IMR-90 (cell line): Measurements from ENCODE around the gene ING5. TPM values are rescaled to one million over a fixed set of nuclear protein-coding genes. Genes with fewer than 3 reads are reported as not detected.

Source experiments
- ATAC-seq: fragments of 200-7000 bp; cut with Tn5 transposase; 2 replicates; pipeline ENCODE4 v1.9.1; 2020; ENCODE audit warnings: low read depth, mild to moderate bottlenecking, moderate library complexity
- BruUV-seq: library from RNA; stranded (reverse); fragments of 400-500 nt; replicated peaks from 2 replicates; lab custom pipeline; 2021; lab: Mats Ljungman, UMichigan
- CTCF ChIA-PET: fragments of 300-600 bp; formaldehyde crosslinking; extraction: SDS; loops from one replicate; lab custom pipeline; 2021; ENCODE audit warnings: antibody characterized with exemption; lab: Yijun Ruan, JAX
- POLR2A ChIA-PET: fragments of 300-600 bp; sonication (Branson Sonifier 250); formaldehyde crosslinking; loops from one replicate; lab custom pipeline; 2022; ENCODE audit warnings: antibody characterized with exemption; ENCODE audit not compliant: unreplicated experiment; lab: Charles Lee
- DNase-seq: peaks from one replicate; pipeline ENCODE4 v3.0.0; 2013
- H2AFZ ChIP-seq: replicated peaks from 2 replicates; pipeline ENCODE3; 2013; ENCODE audit warnings: low read length, mild to moderate bottlenecking; ENCODE audit not compliant: poor library complexity
- H2AK5ac ChIP-seq: 2 replicates; pipeline ENCODE4 v1.6.1; 2013; ENCODE audit warnings: low read depth, low read length, inconsistent platforms
- H2AK9ac ChIP-seq: replicated peaks from 2 replicates; pipeline ENCODE3; 2013; ENCODE audit warnings: mild to moderate bottlenecking, low read depth, low read length, moderate library complexity; ENCODE audit not compliant: poor library complexity
- H2BK120ac ChIP-seq: 2 replicates; pipeline ENCODE4 v1.6.1; 2013; ENCODE audit warnings: low read depth, low read length, inconsistent platforms
- H2BK15ac ChIP-seq: 3 replicates; pipeline ENCODE4 v1.6.1; 2013; ENCODE audit warnings: low read depth, low read length, inconsistent platforms
- H2BK20ac ChIP-seq: 2 replicates; pipeline ENCODE4 v1.6.1; 2013; ENCODE audit warnings: low read depth, mild to moderate bottlenecking, inconsistent platforms, low read length, moderate library complexity
- H2BK5ac ChIP-seq: 2 replicates; pipeline ENCODE4 v1.6.1; 2013; ENCODE audit warnings: mild to moderate bottlenecking, low read depth, low read length, inconsistent platforms; ENCODE audit not compliant: poor library complexity, severe bottlenecking
- H3K14ac ChIP-seq: replicated peaks from 2 replicates; pipeline ENCODE4 v1.6.1; 2013; ENCODE audit warnings: low read depth, low read length, inconsistent platforms
- H3K18ac ChIP-seq: 2 replicates; pipeline ENCODE4 v1.6.1; 2013; ENCODE audit warnings: low read depth, low read length, control low read depth
- H3K23ac ChIP-seq: 2 replicates; pipeline ENCODE4 v1.6.1; 2013; ENCODE audit warnings: low read depth, low read length, inconsistent platforms
- H3K27ac ChIP-seq: 2 replicates; pipeline ENCODE4 v1.5.1; 2013; ENCODE audit warnings: mild to moderate bottlenecking, control low read depth, low read length; ENCODE audit not compliant: insufficient read depth
- H3K27me3 ChIP-seq: 2 replicates; pipeline ENCODE4 v1.6.1; 2013; ENCODE audit warnings: low read length; ENCODE audit not compliant: control insufficient read depth, insufficient read depth
- H3K36me3 ChIP-seq: 2 replicates; pipeline ENCODE4 v1.6.1; 2013; ENCODE audit warnings: low read length, mixed read lengths; ENCODE audit not compliant: control insufficient read depth, insufficient read depth
- H3K4ac ChIP-seq: 2 replicates; pipeline ENCODE4 v1.6.1; 2013; ENCODE audit warnings: low read depth, low read length, inconsistent platforms
- H3K4me1 ChIP-seq: 2 replicates; pipeline ENCODE4 v1.6.1; 2013; ENCODE audit warnings: low read length, mixed read lengths; ENCODE audit not compliant: control insufficient read depth, insufficient read depth
- H3K4me2 ChIP-seq: 2 replicates; pipeline ENCODE4 v1.6.1; 2013; ENCODE audit warnings: low read depth, mild to moderate bottlenecking, control low read depth, low read length, moderate library complexity
- H3K4me3 ChIP-seq: 2 replicates; pipeline ENCODE4 v1.5.1; 2013; ENCODE audit warnings: low read depth, mild to moderate bottlenecking, control low read depth, low read length, moderate library complexity; ENCODE audit not compliant: insufficient read depth
- H3K56ac ChIP-seq: 2 replicates; pipeline ENCODE4 v1.6.1; 2013; ENCODE audit warnings: low read length, inconsistent platforms; ENCODE audit not compliant: insufficient read depth; ENCODE audit errors: extremely low read depth
- H3K79me1 ChIP-seq, 2 experiments: 2 replicates each; pipeline ENCODE4 v1.6.1; 2013; ENCODE audit warnings: low read length in 2 of 2, inconsistent platforms in 1 of 2, low read depth in 1 of 2
- H3K9ac ChIP-seq: 2 replicates; pipeline ENCODE4 v1.6.1; 2013; ENCODE audit warnings: low read depth, low read length, control low read depth
- H3K9me1 ChIP-seq: 2 replicates; pipeline ENCODE4 v1.6.1; 2013; ENCODE audit warnings: low read length, inconsistent platforms; ENCODE audit not compliant: insufficient read depth
- H3K9me3 ChIP-seq: 2 replicates; pipeline ENCODE4 v1.6.1; 2013; ENCODE audit warnings: low read length; ENCODE audit not compliant: control insufficient read depth, insufficient read depth
- H4K20me1 ChIP-seq: 2 replicates; pipeline ENCODE4 v1.6.1; 2013; ENCODE audit warnings: low read length, inconsistent platforms; ENCODE audit not compliant: insufficient read depth
- H4K5ac ChIP-seq: 2 replicates; pipeline ENCODE4 v1.6.1; 2013; ENCODE audit warnings: mild to moderate bottlenecking, low read depth, low read length, control low read depth
- H4K8ac ChIP-seq, 2 experiments: 2 replicates each; pipeline ENCODE4 v1.6.1; 2013; ENCODE audit warnings: low read depth in 2 of 2, low read length in 2 of 2, control low read depth in 1 of 2, inconsistent platforms in 1 of 2
- H4K91ac ChIP-seq: 2 replicates; pipeline ENCODE4 v1.6.1; 2013; ENCODE audit warnings: low read depth, low read length, inconsistent platforms; ENCODE audit not compliant: insufficient read depth
- BHLHE40 ChIP-seq: fragments of 150-350 bp; IDR thresholded peaks from 2 replicates; pipeline ENCODE4 v1.6.1; 2016; ENCODE audit warnings: mild to moderate bottlenecking, low read depth, low read length
- CEBPB ChIP-seq: IDR thresholded peaks from 2 replicates; pipeline ENCODE4 v1.6.1; 2012; ENCODE audit warnings: low read depth, low read length, improper control_type of control experiment
- CHD1 ChIP-seq: IDR thresholded peaks from 2 replicates; pipeline ENCODE4 v1.6.1; 2012; ENCODE audit warnings: low read depth, low read length, improper control_type of control experiment
- CTCF ChIP-seq: conservative IDR thresholded peaks from 2 replicates; pipeline ENCODE4 v1.5.1; 2012; ENCODE audit warnings: mild to moderate bottlenecking, low read depth, low read length, improper control_type of control experiment
- ELK1 ChIP-seq: fragments of 150-350 bp; IDR thresholded peaks from 2 replicates; pipeline ENCODE4 v1.6.1; 2016; ENCODE audit warnings: low read depth, mild to moderate bottlenecking, low read length, moderate library complexity, borderline replicate concordance
- FOS ChIP-seq: fragments of 150-350 bp; IDR thresholded peaks from 2 replicates; pipeline ENCODE4 v1.6.1; 2016; ENCODE audit warnings: low read depth, low read length
- MAFK ChIP-seq: IDR thresholded peaks from 2 replicates; pipeline ENCODE4 v1.6.1; 2012; ENCODE audit warnings: low read depth, low read length, improper control_type of control experiment
- MAZ ChIP-seq: IDR thresholded peaks from 2 replicates; pipeline ENCODE4 v1.6.1; 2012; ENCODE audit warnings: low read depth, mild to moderate bottlenecking, low read length, improper control_type of control experiment, moderate library complexity, borderline replicate concordance
- MXI1 ChIP-seq: IDR thresholded peaks from 2 replicates; pipeline ENCODE4 v1.6.1; 2012; ENCODE audit warnings: low read depth, mild to moderate bottlenecking, low read length, moderate library complexity, borderline replicate concordance
- NFE2L2 ChIP-seq: fragments of 150-350 bp; IDR thresholded peaks from 2 replicates; pipeline ENCODE4 v1.6.1; 2016; ENCODE audit warnings: low read depth, mild to moderate bottlenecking, low read length
- POLR2A ChIP-seq: IDR thresholded peaks from 2 replicates; pipeline ENCODE4 v1.6.1; 2012; ENCODE audit warnings: mild to moderate bottlenecking, low read depth, low read length
- RAD21 ChIP-seq: IDR thresholded peaks from 2 replicates; pipeline ENCODE4 v1.6.1; 2012; ENCODE audit warnings: low read length, improper control_type of control experiment
- RCOR1 ChIP-seq: IDR thresholded peaks from 2 replicates; pipeline ENCODE4 v1.6.1; 2012; ENCODE audit warnings: mild to moderate bottlenecking, low read length, improper control_type of control experiment; ENCODE audit not compliant: insufficient replicate concordance
- RFX5 ChIP-seq: IDR thresholded peaks from 2 replicates; pipeline ENCODE4 v1.8.0; 2012; ENCODE audit warnings: low read depth, mild to moderate bottlenecking, low read length, moderate library complexity
- SMC3 ChIP-seq: fragments of 150-350 bp; IDR thresholded peaks from 2 replicates; pipeline ENCODE4 v1.6.1; 2016; ENCODE audit warnings: low read depth, mild to moderate bottlenecking, antibody characterized with exemption, low read length, moderate library complexity
- USF2 ChIP-seq: fragments of 150-350 bp; IDR thresholded peaks from 2 replicates; pipeline ENCODE4 v1.6.1; 2017; ENCODE audit warnings: mild to moderate bottlenecking, antibody characterized with exemption, low read length, low read depth
- WGBS, 2 experiments: methylation state at CpG; one replicate each; pipeline versions ENCODE4 v1.1.5 to v1.1.7; 2013; ENCODE audit warnings: missing lambda C conversion rate in 2 of 2; ENCODE audit not compliant: insufficient read length in 1 of 2; ENCODE audit errors: extremely low coverage in 2 of 2; 5-methylcytosine and 5-hydroxymethylcytosine counted together
- dilution Hi-C: fragments of 300-500 bp; cut with HindIII; formaldehyde crosslinking; loops from one replicate; pipeline ENCODE4 v1.14.3; 2018; ENCODE audit warnings: low sequenced_read_pairs; ENCODE audit not compliant: unreplicated experiment
- in situ Hi-C: fragments of 300-500 bp; cut with MboI; formaldehyde crosslinking; loops from 3 replicates; pipeline ENCODE4 v1.14.3; 2019; ENCODE audit warnings: low sequenced_read_pairs, inconsistent platforms, mixed read lengths
- intact Hi-C: fragments of 100-400 bp; cut with micrococcal nuclease; formaldehyde crosslinking; loops from 2 replicates; pipeline ENCODE4 v1.10.0; 2022
- polyA plus RNA-seq, 3 experiments: library from polyadenylated mRNA; depleted of rRNA; stranded (reverse); fragments of >200 nt; gene quantifications; 2 replicates each; pipeline ENCODE4 v1.2.3, GENCODE V29; 2012; ENCODE audit warnings: low replicate concordance in 1 of 3
- total RNA-seq: library from RNA; depleted of rRNA; stranded (reverse); fragments of >200 nt; gene quantifications from 2 replicates; pipeline ENCODE4 v1.2.3, GENCODE V29; 2012

Gene ING5
- total and polyA plus RNA-seq, 2 of the 4 experiments (the other 2 are of a cell fraction) = 36.1 to 38.9 TPM

DNA sequence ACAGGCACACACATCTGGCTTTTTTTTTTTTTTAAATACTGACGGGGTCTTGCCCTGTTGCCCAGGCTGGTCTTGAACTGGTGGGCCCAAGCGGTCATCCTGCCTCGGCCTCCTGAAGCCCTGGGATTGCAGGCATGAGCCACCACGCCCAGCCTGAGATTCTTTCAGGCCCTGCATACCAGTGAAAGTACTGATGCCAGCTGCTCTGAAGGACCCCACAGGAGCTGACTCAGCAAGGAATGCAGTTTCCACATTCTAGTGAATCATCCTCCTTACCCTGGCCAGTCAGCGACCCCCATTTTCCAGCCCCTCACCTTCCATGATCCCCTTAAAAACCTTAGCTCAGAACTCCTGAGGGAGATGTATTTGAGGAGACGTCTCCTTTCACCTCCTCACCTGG, 9.4 kb upstream of the ING5 start:
- no TSS peak for BruUV-seq
- Histone ChIP-seq H3K4me2 (no peak overlapping the region), H3K4me3 (no peak overlapping the region), H2BK20ac (no peak overlapping the region), H3K27ac (peak overlapping the region; percentile 28; the same call in 1 of the 2 replicates), H3K9me3 (no peaks in the 10 kb centered on the region), H4K5ac (no peak overlapping the region), H2AK9ac (peak overlapping the region; percentile 85), H4K91ac (no peak overlapping the region; the same call in 1 of the 2 replicates), H3K4me1 (peaks cover 5% of the 10 kb centered on the region; the same call in 1 of the 2 replicates), H3K9ac (no peak overlapping the region), H3K9me1 (peaks cover 16% of the 10 kb centered on the region), H2AK5ac (0 out of 2 replicates have a peak overlapping the region, but pooled peaks have one; percentile 27), H4K8ac (peak overlapping the region in 1 of 2 experiments; percentile 74; a peak in 1 of 4 replicates), H3K23ac (0 out of 2 replicates have a peak overlapping the region, but pooled peaks have one; percentile 46), H3K14ac (0 out of 2 replicates have a peak overlapping the region, but pooled peaks have one; percentile 39), H3K18ac (no peak overlapping the region), H2BK5ac (peak overlapping the region; percentile 21), H2BK120ac (no peak overlapping the region), H3K4ac (no peak overlapping the region), H3K79me1 (peaks cover 29 to 51% of the 10 kb centered on the region in 2 experiments), H2AFZ (no peak overlapping the region), H3K36me3 (peaks cover 29% of the 10 kb centered on the region), H3K56ac (no peak overlapping the region), H4K20me1 (no peaks in the 10 kb centered on the region), H3K27me3 (no peaks in the 10 kb centered on the region), H2BK15ac (no peak overlapping the region)
- in situ Hi-C loops = no loop called here
- WGBS, 2 experiments = no CpG with 5 or more reads among the region's 6 CpGs
- DNase-seq (peak; percentile 84), ATAC-seq (peak; percentile 76)
- intact Hi-C loops = no loop called here
- TF ChIP-seq USF2 = no peak
- TF ChIP-seq RCOR1 = peak; percentile 43
- no peak for TF ChIP-seq SMC3
- TF ChIP-seq FOS = peak; percentile 55; the same call in 1 of the 2 replicates
- TF ChIP-seq MXI1 = no peak
- TF ChIP-seq POLR2A = no peak
- TF ChIP-seq ELK1 = no peak
- TF ChIP-seq BHLHE40 = peak; percentile 36; the same call in 1 of the 2 replicates
- no peak for TF ChIP-seq RFX5
- TF ChIP-seq CEBPB = peak; percentile 63
- no peak for TF ChIP-seq CHD1
- no peak for TF ChIP-seq CTCF
- no peak for TF ChIP-seq RAD21
- TF ChIP-seq NFE2L2 = 0 out of 2 replicates have a peak, but pooled peaks have one; percentile 18
- peak; percentile 93 for TF ChIP-seq MAFK
- no peak for TF ChIP-seq MAZ
- ChIA-PET POLR2A (no interaction called here), CTCF (interaction anchor here (0.6 to 1.2 kb wide), 4 partner anchors 23 to 254 kb away, joined by 3 to 5 read pairs (median 4); no protein-coding TSS in a partner anchor)
- dilution Hi-C loops = no loop called here
